ENCODE data around the gene FIP1L1.

FIP1L1 gene

GRCh38 chr4:53510321-53510720, 132.9 kb downstream of the FIP1L1 start:
- TF ChIP-seq EZH2phosphoT487 (IDR thresholded peaks at IDR 0.05; ENCODE audit: borderline replicate concordance, low read length) (no peak), CTCF (IDR thresholded peaks at IDR 0.05; ENCODE audit: low read depth, low read length, poor library complexity, severe bottlenecking) (no peak)
- Histone ChIP-seq H3K27ac (ENCODE audit: low read depth, low read length) (no peak overlapping the region), H3K4me1 (ENCODE audit: control insufficient read depth, low read length) (no peaks in the 10 kb centered on the region), H3F3A (ENCODE audit: control insufficient read depth, insufficient read depth) (no peaks in the 10 kb centered on the region), H4K20me1 (ENCODE audit: control insufficient read depth, insufficient read depth, low read depth, low read length) (no peaks in the 10 kb centered on the region), H3K9me2 (replicated peaks; ENCODE audit: control insufficient read depth, low read length) (no peaks in the 10 kb centered on the region), H3K4me2 (ENCODE audit: low read length) (no peak overlapping the region), H3K4me3 (ENCODE audit: low read length) (no peak overlapping the region), H3K79me2 (ENCODE audit: control insufficient read depth, low read length) (no peaks in the 10 kb centered on the region), H3K36me3 (ENCODE audit: control insufficient read depth, low read length) (no peaks in the 10 kb centered on the region), H3K9me3 (ENCODE audit: control insufficient read depth, insufficient read depth, low read length) (no peaks in the 10 kb centered on the region), H3K27me3 (ENCODE audit: control insufficient read depth, low read length) (no peaks in the 10 kb centered on the region)
